ENCODE results near the gene FZR1.

Gene FZR1

DNA sequence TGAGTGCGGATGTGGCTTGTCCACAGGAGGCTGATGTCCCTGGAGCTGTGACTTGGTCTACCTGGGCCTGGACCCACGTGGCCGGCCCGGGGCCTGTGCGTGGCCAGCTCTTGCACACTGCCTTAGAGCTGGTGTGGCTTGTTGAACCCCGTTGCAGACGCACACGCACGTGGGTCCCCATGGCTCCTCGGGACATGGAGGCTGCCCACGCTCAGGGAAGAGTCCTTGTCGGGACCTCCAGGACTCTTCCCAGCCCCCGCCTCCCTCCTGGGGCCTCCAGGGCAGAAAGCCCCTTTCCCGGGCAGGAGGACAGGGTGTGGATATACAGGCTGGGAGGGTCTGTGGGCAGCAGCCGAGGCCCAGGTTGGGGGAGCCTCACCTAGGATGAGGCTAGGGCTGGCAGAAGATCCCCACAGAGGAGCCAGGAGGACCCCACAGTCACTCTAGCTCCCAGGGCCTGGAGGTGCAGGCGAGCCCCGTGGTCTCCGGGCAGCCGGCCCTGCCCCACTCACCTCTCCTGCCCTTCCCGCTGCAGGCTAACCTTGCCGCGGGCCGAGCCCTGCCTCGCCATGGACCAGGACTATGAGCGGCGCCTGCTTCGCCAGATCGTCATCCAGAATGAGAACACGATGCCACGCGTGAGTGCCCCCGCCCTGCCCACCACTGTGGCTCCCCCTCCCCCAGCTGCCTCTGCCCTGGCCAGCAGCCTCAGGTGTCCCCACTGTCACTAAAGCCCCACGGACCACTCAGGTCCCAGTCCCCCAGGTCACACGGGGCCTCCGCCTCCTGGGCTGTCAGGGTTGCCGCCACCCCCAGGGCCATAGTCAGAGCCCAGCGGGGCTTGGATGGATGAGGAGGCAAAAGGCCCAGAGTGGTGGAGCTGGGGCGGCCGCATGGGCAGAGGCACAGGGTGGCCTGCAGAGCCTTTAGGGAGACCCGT, 16.6 kb downstream of the FZR1 start:
- H3K36me3 Mint-ChIP-seq (ENCODE audit: low read depth) = peaks cover 18% of the 10 kb centered on the region
- H3K9me3 Mint-ChIP-seq = no peaks in the 10 kb centered on the region
- no peak overlapping the region for H3K4me3 Mint-ChIP-seq
- TF ChIP-seq, protein P1, sequence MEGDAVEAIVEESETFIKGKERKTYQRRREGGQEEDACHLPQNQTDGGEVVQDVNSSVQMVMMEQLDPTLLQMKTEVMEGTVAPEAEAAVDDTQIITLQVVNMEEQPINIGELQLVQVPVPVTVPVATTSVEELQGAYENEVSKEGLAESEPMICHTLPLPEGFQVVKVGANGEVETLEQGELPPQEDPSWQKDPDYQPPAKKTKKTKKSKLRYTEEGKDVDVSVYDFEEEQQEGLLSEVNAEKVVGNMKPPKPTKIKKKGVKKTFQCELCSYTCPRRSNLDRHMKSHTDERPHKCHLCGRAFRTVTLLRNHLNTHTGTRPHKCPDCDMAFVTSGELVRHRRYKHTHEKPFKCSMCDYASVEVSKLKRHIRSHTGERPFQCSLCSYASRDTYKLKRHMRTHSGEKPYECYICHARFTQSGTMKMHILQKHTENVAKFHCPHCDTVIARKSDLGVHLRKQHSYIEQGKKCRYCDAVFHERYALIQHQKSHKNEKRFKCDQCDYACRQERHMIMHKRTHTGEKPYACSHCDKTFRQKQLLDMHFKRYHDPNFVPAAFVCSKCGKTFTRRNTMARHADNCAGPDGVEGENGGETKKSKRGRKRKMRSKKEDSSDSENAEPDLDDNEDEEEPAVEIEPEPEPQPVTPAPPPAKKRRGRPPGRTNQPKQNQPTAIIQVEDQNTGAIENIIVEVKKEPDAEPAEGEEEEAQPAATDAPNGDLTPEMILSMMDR (IDR thresholded peaks at IDR 0.05; ENCODE audit: unreplicated experiment in 3 of 3) = no peak
- no peak overlapping the region for H3K27ac Mint-ChIP-seq
- H3K4me1 Mint-ChIP-seq = no peaks in the 10 kb centered on the region
- no peaks in the 10 kb centered on the region for H3K27me3 Mint-ChIP-seq (ENCODE audit: low read depth)

DNA sequence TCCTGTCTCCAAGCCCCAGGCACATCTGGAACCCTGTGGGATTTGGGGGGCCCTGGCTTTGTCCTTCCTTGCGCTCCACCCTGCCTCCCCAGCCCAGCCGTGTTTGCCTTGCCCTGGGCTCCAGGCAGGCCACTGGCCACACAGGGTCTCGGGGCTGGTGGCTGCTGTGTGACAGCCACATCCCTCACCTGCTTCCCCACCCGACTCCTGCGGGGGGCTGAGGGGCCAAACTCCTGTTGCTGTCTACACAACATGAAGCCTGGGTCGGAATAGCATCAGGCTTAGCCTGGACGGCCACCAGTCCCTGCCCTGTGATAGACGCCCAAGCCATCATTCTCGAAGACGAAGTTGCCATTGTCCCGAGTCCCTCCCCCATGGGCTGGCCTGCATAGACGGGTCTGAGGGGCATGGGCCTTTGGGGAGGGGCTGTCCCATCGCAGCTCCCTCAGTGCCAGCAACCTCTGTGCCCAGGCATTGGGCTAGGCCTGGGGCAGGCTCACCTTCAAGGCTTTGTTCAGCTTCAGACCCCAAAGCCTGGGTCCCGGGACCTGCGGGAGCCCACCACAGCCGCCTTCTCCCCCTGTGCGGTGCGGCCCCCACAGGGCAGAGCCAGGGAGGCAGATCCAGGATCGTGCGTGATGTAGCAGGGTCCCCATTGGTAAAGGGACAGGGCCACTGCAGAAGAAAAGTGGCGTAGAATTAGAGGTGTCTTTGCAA, 17.4 kb downstream of the FZR1 start:
- peaks cover 18% of the 10 kb centered on the region for H3K36me3 Mint-ChIP-seq (ENCODE audit: low read depth)
- H3K27me3 Mint-ChIP-seq (ENCODE audit: low read depth) = no peaks in the 10 kb centered on the region
- TF ChIP-seq, protein P1 (IDR thresholded peaks at IDR 0.05; ENCODE audit: unreplicated experiment in 3 of 3) = no peak

DNA sequence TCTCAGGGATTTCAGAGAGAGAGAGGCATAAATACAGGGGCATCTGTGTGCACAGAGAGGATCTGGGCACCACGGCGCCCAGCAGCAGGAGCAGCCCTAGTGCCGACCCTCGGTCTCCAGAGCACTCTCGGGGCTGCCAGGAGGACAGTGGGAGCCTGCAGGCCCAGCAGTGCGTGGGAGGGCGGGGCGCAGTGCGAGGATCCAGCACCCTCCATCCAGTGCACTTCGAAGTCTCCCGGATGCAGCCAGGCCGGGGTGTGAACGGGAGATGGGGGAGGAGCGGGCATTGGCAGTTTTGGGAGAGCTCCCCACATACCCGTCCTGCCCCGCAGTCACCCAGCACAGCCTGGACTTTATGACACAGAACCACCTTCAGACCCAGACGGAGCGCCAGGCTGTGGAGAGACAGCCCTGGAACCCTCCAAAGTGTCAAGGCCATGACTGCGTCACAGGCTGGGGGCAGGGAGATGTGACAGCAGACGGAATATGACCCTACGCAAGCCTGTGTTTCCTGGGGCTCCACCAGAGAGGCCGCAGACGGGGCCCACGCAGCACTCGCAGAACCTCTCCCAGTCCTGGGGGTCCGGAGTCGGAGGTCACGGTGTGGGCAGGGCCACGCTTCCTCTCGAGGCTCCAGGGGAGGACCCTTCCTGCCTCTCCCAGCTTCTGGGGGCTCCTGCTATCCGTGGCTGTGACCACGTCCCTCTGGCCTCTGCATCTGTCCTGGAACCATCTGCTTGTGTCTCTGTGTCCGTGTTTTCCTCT, 18.1 kb downstream of the FZR1 start:
- Mint-ChIP-seq H3K27me3 (ENCODE audit: low read depth) (no peaks in the 10 kb centered on the region), H3K4me1 (no peaks in the 10 kb centered on the region), H3K36me3 (ENCODE audit: low read depth) (peaks cover 18% of the 10 kb centered on the region), H3K9me3 (no peaks in the 10 kb centered on the region), H3K4me3 (no peak overlapping the region), H3K27ac (no peak overlapping the region)
- TF ChIP-seq, protein P1 (IDR thresholded peaks at IDR 0.05; ENCODE audit: unreplicated experiment in 3 of 3) = no peak

More for the DNA sequence above, 17.4 kb downstream of the FZR1 start:
- Mint-ChIP-seq H3K4me3 (no peak overlapping the region), H3K9me3 (no peaks in the 10 kb centered on the region), H3K4me1 (no peaks in the 10 kb centered on the region), H3K27ac (no peak overlapping the region)

DNA sequence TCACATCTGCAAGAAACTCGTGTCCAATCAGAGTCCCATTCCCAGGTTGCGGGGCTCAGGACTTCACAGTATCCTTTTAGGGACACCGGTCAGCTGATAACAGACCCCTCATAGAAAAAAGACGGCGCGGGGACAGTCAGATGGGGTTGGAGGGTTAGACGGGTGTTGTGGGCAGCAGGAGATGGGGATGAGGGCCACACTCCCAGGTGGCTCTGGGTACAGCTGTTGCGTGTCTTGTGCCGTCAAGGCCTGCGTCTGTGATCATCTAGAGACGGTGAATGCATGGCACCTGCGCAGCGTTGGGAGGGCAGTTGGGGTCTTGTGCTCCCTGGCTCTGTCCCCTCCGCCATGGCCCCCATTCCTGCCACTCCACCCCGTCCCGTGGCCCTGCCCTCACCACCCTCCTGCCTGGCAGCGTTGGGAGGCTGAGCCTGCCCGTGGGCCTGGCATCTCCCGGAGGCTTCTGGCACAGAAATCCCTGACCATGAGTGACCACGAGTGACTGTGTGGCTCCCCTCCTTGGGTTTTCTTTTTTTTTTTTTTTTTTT, 18.9 kb downstream of the FZR1 start:
- no peak overlapping the region for H3K27ac Mint-ChIP-seq
- no peaks in the 10 kb centered on the region for H3K9me3 Mint-ChIP-seq
- no peak overlapping the region for H3K4me3 Mint-ChIP-seq
- no peaks in the 10 kb centered on the region for H3K27me3 Mint-ChIP-seq (ENCODE audit: low read depth)
- TF ChIP-seq, protein P1 (IDR thresholded peaks at IDR 0.05; ENCODE audit: unreplicated experiment in 3 of 3) = no peak
- no peaks in the 10 kb centered on the region for H3K4me1 Mint-ChIP-seq
- peaks cover 18% of the 10 kb centered on the region for H3K36me3 Mint-ChIP-seq (ENCODE audit: low read depth)

DNA sequence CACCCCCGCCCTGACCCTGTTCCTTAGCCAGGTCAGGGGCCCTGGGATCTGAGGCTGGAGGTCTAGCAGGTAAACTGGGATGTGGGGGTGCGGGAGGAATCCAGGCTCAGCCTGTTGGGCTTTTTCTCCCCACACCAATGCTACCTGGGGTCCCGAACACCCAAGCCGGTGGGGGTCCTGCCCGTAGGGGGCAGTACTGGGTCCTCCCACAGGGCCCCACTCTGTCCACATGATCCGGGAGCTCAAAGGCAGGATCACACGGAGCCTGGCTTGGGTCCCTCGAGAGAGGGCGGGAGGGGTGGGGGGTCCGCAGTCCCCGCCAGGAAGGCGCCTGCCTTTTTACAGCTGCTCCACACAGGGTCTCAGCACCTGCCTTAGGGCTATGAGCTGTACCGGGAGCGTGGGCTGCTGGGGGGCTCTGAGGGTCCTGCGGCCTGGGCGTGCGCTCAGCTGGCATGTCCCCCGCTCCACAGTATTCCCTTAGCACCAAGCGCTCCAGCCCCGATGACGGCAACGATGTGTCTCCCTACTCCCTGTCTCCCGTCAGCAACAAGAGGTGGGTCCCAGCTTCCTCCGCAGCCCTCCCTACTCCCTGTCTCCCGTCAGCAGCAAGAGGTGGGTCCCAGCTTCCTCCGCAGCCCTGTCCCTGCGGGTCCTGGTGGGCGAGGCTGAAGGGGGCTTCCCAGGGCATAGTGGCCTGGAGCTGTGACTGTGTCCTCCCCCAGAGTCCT, 20.6 kb downstream of the FZR1 start:
- Mint-ChIP-seq H3K36me3 (ENCODE audit: low read depth) (peaks cover 18% of the 10 kb centered on the region), H3K27ac (no peak overlapping the region), H3K27me3 (ENCODE audit: low read depth) (no peaks in the 10 kb centered on the region), H3K4me3 (no peak overlapping the region), H3K4me1 (no peaks in the 10 kb centered on the region), H3K9me3 (no peaks in the 10 kb centered on the region)
- TF ChIP-seq, protein P1 (IDR thresholded peaks at IDR 0.05; ENCODE audit: unreplicated experiment in 3 of 3) = peak in 1 of 3 experiments; percentile 13
